ENCODE data around the gene C2CD4A. TPM values are rescaled to one million over a fixed set of nuclear protein-coding genes. Genes with fewer than 3 reads are reported as not detected.
A peak's percentile ranks its signal among the peaks of the same experiment; 100 is the strongest.

Gene C2CD4A
- total and polyA plus RNA-seq, 9 of the 15 experiments (the other 6 are each of a cell fraction or from before 2014, with no cell fraction given): not detected

DNA sequence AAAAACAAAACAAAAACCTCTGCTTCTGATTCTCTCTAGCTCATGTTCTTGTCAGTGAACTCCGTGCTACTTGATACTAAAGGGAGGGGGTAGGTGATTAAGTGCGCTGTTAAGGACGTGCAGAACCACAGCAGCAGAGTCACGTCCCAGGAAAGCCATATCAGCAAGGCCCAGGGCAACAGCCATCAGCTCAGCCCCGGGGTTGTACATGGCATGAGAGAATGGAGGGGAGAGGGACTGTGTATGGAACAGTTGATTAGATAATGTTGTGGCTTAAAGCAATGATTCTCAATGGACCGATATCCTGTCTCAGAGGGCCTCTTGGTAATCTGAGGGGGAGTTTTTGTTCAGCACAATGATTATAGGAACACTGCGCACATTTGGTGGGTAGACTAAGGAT is 27.6 kb downstream of the C2CD4A start (continued):
- no peak for TF ChIP-seq MGA (IDR thresholded peaks at IDR 0.05)
- no peak for TF ChIP-seq HOXB6 (CRISPR knock-in tag; IDR thresholded peaks at IDR 0.05; ENCODE audit: borderline replicate concordance)
- TF ChIP-seq NFIC (IDR thresholded peaks at IDR 0.05): peak; percentile 86
- TF ChIP-seq, protein P1, sequence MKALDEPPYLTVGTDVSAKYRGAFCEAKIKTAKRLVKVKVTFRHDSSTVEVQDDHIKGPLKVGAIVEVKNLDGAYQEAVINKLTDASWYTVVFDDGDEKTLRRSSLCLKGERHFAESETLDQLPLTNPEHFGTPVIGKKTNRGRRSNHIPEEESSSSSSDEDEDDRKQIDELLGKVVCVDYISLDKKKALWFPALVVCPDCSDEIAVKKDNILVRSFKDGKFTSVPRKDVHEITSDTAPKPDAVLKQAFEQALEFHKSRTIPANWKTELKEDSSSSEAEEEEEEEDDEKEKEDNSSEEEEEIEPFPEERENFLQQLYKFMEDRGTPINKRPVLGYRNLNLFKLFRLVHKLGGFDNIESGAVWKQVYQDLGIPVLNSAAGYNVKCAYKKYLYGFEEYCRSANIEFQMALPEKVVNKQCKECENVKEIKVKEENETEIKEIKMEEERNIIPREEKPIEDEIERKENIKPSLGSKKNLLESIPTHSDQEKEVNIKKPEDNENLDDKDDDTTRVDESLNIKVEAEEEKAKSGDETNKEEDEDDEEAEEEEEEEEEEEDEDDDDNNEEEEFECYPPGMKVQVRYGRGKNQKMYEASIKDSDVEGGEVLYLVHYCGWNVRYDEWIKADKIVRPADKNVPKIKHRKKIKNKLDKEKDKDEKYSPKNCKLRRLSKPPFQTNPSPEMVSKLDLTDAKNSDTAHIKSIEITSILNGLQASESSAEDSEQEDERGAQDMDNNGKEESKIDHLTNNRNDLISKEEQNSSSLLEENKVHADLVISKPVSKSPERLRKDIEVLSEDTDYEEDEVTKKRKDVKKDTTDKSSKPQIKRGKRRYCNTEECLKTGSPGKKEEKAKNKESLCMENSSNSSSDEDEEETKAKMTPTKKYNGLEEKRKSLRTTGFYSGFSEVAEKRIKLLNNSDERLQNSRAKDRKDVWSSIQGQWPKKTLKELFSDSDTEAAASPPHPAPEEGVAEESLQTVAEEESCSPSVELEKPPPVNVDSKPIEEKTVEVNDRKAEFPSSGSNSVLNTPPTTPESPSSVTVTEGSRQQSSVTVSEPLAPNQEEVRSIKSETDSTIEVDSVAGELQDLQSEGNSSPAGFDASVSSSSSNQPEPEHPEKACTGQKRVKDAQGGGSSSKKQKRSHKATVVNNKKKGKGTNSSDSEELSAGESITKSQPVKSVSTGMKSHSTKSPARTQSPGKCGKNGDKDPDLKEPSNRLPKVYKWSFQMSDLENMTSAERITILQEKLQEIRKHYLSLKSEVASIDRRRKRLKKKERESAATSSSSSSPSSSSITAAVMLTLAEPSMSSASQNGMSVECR (CRISPR knock-in tag; IDR thresholded peaks at IDR 0.05): no peak
- TF ChIP-seq ID3 (CRISPR knock-in tag; IDR thresholded peaks at IDR 0.05): no peak
- peak; percentile 82 for TF ChIP-seq ID3 (tag; IDR thresholded peaks at IDR 0.05)
- no peak for TF ChIP-seq SLC30A9 (CRISPR knock-in tag; IDR thresholded peaks at IDR 0.05)
- TF ChIP-seq ZNF316 (IDR thresholded peaks at IDR 0.05): no peak
- TF ChIP-seq ZNF431 (CRISPR knock-in tag; IDR thresholded peaks at IDR 0.05): 0 out of 2 replicates have a peak, but pooled peaks have one; percentile 28
- no peak for TF ChIP-seq TFAM (CRISPR knock-in tag; conservative IDR thresholded peaks at IDR 0.05)
- TF ChIP-seq CXXC5 (CRISPR knock-in tag; IDR thresholded peaks at IDR 0.05): peak; percentile 91
- TF ChIP-seq CHCHD3 (CRISPR knock-in tag; IDR thresholded peaks at IDR 0.05): no peak
- TF ChIP-seq ZNF124 (CRISPR knock-in tag; IDR thresholded peaks at IDR 0.05): no peak

All from K562 (cell line).